Kidney (tissue), 14 donors: ENCODE data around the gene SFTPB. TPM values are rescaled to one million over a fixed set of nuclear protein-coding genes. Genes with fewer than 3 reads are reported as not detected.

Experiments
- DNase-seq, 5 donors: peaks; one replicate each; pipeline ENCODE4 v3.0.0-alpha.2; 2013 to 2020
- FAIRE-seq: peaks from 2 replicates; lab custom pipeline; 2012; peaks lifted over from hg19 to GRCh38; lab: Jason Lieb, UNC
- H3K27ac ChIP-seq, 2 donors: one replicate each; pipeline ENCODE4 v1.7.0; 2013; ENCODE audit warnings: low read depth in 2 of 2, low read length in 2 of 2, inconsistent platforms in 1 of 2
- H3K27me3 ChIP-seq: one replicate; pipeline ENCODE4 v1.7.1; 2013; ENCODE audit warnings: low read length, inconsistent platforms; ENCODE audit not compliant: control insufficient read depth, insufficient read depth
- H3K36me3 ChIP-seq, 3 donors: one replicate each; pipeline versions ENCODE4 v1.7.0 to v1.7.1; 2013; ENCODE audit warnings: low read length in 3 of 3, control low read depth in 1 of 3, inconsistent platforms in 1 of 3; ENCODE audit not compliant: insufficient read depth in 3 of 3, control insufficient read depth in 2 of 3
- H3K4me1 ChIP-seq, 3 donors: one replicate each; pipeline versions ENCODE4 v1.7.0 to v1.7.1; 2013; ENCODE audit warnings: low read length in 3 of 3, inconsistent platforms in 1 of 3, low read depth in 1 of 3; ENCODE audit not compliant: control insufficient read depth in 2 of 3, insufficient read depth in 2 of 3
- H3K4me3 ChIP-seq, 3 donors: one replicate each; pipeline versions ENCODE4 v1.7.0 to v1.8.1; 2013; ENCODE audit warnings: low read length in 3 of 3, control low read depth in 1 of 3, inconsistent platforms in 1 of 3
- H3K9ac ChIP-seq, 3 donors: one replicate each; pipeline versions ENCODE4 v1.7.0 to v1.7.1; 2013; ENCODE audit warnings: low read length in 3 of 3, control low read depth in 1 of 3, inconsistent platforms in 1 of 3
- H3K9me3 ChIP-seq, 3 donors: one replicate each; pipeline versions ENCODE4 v1.7.0 to v1.7.1; 2013; ENCODE audit warnings: low read length in 3 of 3, control low read depth in 1 of 3, inconsistent platforms in 1 of 3; ENCODE audit not compliant: control insufficient read depth in 2 of 3, insufficient read depth in 1 of 3
- intact Hi-C: fragments of 100-400 bp; cut with DNase I; formaldehyde crosslinking; loops from one replicate; pipeline ENCODE4 v1.11.1; 2022
- polyA plus RNA-seq: library from polyadenylated mRNA; stranded (reverse); fragments of 350-450 nt; fragmentation: Illumina TruSeq; extraction: RNeasy Lipid Tissue Mini Kit (QIAGEN cat#74804); gene quantifications from one replicate; pipeline ENCODE4 v1.2.3, GENCODE V29; 2014; ENCODE audit warnings: low read depth, low replicate concordance; ENCODE audit not compliant: insufficient read depth
- total RNA-seq: library from RNA; stranded (reverse); fragmentation: NEBNext Ultra II Directional; extraction: Animal tissue kit (Norgen Biotek cat#: 25700); gene quantifications from one replicate; pipeline ENCODE4 v1.2.1, GENCODE V29; 2021
- TF ChIP-seq, protein P1 (sequence below): IDR thresholded peaks from 3 replicates; pipeline ENCODE4 v1.5.1; 2012; ENCODE audit warnings: mild to moderate bottlenecking, moderate library complexity, borderline replicate concordance; ENCODE audit not compliant: insufficient read depth; ENCODE audit errors: extremely low read depth
- donor health status: control.
- donor health status: control.
- donor health status: control.
- donor health status: control.
- donor health status: control.
- donor health status: DM: yes; HTN: yes; CAD: no.
- donor health status: Normal renal cell carcinoma (clear cell type).

SFTPB gene
- total and polyA plus RNA-seq, 2 donors from 2014 or later, result 0.92 to 1.3 TPM

DNA sequence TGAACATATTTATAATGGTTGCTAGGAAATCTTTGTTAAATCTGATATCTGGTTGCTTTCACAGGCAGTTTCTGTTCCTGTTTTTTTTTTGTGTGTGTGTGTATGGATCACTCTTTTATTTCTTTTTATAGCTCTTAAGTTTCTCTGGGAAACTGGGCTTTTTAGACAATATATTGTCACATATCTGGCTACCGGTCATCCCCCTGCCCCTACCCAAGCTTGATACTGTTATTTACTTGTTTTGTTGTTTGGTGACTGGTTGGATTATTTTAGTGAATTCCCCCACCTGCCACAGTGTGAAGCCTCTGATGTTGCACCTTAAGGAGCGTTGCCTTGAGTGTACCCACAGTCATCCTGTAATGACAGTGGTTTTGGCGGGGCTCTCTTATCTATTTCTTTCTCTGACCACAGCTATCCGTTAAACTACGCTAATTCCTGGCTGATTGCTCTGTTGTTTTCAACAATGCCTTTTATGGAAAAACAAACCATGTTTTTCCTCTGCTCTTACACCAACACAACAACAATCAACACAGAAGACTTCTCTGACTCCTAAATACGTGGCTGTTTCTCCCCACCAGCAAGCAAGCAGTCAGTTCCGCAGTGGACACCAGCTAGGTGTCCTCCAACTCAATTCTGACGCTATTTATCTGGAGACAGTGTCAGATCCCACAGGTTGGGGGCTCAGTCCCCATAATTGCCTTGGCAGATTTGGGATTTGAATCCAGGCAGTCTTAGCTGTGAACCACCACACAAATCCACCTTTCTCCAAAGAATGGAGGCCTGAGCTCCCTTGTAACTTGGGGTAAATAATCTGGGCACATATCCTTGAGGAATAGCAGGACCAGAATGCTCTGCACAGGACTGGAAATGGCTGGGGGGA, 37.0 kb upstream of the SFTPB start:
- Histone ChIP-seq H3K9me3 (no peaks in the 10 kb centered on the region), H3K9ac (no peak overlapping the region), H3K4me3 (no peak overlapping the region), H3K4me1 (peaks cover 0 to 9% (median 3%) of the 10 kb centered on the region in 3 donors), H3K36me3 (no peaks in the 10 kb centered on the region), H3K27ac (peak overlapping the region in 1 of 2 donors; percentile 23), H3K27me3 (no peaks in the 10 kb centered on the region)
- intact Hi-C loops, result loop anchor here (10.0 kb wide), 1 partner anchor 70 kb away; no protein-coding TSS in a partner anchor
- DNase-seq, result no peak
- TF ChIP-seq, protein P1, sequence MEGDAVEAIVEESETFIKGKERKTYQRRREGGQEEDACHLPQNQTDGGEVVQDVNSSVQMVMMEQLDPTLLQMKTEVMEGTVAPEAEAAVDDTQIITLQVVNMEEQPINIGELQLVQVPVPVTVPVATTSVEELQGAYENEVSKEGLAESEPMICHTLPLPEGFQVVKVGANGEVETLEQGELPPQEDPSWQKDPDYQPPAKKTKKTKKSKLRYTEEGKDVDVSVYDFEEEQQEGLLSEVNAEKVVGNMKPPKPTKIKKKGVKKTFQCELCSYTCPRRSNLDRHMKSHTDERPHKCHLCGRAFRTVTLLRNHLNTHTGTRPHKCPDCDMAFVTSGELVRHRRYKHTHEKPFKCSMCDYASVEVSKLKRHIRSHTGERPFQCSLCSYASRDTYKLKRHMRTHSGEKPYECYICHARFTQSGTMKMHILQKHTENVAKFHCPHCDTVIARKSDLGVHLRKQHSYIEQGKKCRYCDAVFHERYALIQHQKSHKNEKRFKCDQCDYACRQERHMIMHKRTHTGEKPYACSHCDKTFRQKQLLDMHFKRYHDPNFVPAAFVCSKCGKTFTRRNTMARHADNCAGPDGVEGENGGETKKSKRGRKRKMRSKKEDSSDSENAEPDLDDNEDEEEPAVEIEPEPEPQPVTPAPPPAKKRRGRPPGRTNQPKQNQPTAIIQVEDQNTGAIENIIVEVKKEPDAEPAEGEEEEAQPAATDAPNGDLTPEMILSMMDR, result no peak
- no peak for FAIRE-seq

DNA sequence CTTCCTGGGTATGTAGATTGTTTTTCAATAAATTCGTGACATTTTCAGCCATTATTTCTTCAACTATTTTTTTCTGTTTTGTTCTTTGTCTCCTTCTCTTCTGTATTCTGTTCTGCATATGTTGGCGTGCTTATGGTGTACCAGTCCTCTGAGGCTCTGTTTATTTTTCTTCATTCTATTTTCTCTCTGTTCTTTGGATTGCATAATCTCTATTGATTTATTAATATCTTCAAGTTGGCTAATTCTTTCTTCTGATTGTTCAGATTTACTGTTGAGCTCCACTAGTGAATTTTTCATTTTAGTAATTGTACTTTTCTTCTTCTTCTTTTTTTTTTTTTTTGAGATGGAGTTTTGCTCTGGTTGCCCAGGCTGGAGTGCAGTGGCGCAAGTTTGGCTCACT, 36.0 kb upstream of the SFTPB start:
- Histone ChIP-seq H3K4me3 (no peak overlapping the region), H3K27ac (no peak overlapping the region), H3K27me3 (no peaks in the 10 kb centered on the region), H3K4me1 (peaks cover 0 to 6% (median 3%) of the 10 kb centered on the region in 3 donors), H3K36me3 (no peaks in the 10 kb centered on the region), H3K9ac (no peak overlapping the region), H3K9me3 (no peaks in the 10 kb centered on the region)
- DNase-seq (no peak), FAIRE-seq (no peak)
- TF ChIP-seq, protein P1, result no peak
- intact Hi-C loops, result loop anchor here (10.0 kb wide), 1 partner anchor 69 kb away; no protein-coding TSS in a partner anchor

DNA sequence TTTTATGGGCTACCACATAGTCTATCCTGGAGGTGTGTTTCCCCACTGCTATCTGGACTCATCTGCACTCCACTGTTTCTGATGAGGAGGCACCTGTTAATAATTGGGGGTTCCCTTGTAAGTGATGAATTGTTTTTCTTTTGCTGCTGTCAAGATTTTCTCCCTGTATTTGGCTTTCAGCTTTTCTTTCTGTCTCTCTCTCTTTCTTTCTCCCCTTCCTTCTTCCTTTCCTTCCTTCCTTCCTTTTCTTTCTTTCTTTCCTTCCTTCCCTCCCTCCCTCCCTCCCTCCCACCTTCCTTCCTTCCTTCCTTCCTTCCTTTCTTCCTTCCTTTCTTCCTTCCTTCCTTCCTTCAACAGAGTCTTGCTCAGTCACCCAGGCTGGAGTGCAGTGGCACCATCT, 35.3 kb upstream of the SFTPB start:
- Histone ChIP-seq H3K27ac (no peak overlapping the region), H3K9me3 (no peaks in the 10 kb centered on the region), H3K36me3 (no peaks in the 10 kb centered on the region), H3K4me1 (peaks cover 0 to 3% (median 3%) of the 10 kb centered on the region in 3 donors), H3K4me3 (no peak overlapping the region), H3K27me3 (no peaks in the 10 kb centered on the region), H3K9ac (no peak overlapping the region)
- FAIRE-seq (no peak), DNase-seq (no peak)
- intact Hi-C loops, result loop anchor here (10.0 kb wide), 1 partner anchor 69 kb away; no protein-coding TSS in a partner anchor
- TF ChIP-seq, protein P1, result no peak
